Right lung (tissue), 5 donors: ENCODE measurements around the gene KIF26A. TPM values are rescaled to one million over a fixed set of nuclear protein-coding genes. Genes with fewer than 3 reads are reported as not detected.

Experiments
- DNase-seq, 2 donors: peaks; one replicate each; pipeline ENCODE4 v3.0.0-alpha.2; 2013
- polyA plus RNA-seq, 5 donors: library from polyadenylated mRNA; unstranded; fragments of 120-200 nt; gene quantifications; one replicate each; pipeline versions ENCODE4 v1.2.1 to v1.2.3, GENCODE V29; 2013; ENCODE audit warnings: inconsistent platforms in 1 of 5, low replicate concordance in 1 of 5; ENCODE audit not compliant: insufficient read length in 5 of 5, insufficient read depth in 1 of 5

KIF26A gene
- polyA plus RNA-seq, 5 donors = 10.5 to 29.6 (median 13.1) TPM

DNA sequence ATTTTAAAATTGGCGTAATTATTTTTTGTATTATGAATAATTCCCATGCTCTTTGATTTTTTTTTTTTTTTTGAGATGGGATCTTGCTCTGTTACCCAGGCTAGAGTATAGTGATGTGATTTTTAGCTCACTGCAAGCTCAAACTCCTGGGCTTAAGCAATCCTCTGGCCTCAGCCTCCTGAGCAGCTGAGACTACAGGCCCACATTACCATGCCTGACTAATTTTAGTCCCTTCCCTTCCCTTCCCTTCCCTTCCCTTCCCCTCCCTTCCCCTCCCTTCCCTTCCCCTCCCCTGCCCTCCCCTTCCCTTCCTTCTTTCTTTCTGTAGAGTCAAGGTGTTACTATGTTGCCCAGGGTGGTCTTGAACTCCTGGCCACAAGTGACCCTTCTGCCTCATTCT is 9.4 kb upstream of the KIF26A start:
- no peak for DNase-seq

GRCh38 chr14:104129556-104129955 is 8.8 kb upstream of the KIF26A start:
- no peak for DNase-seq

DNA sequence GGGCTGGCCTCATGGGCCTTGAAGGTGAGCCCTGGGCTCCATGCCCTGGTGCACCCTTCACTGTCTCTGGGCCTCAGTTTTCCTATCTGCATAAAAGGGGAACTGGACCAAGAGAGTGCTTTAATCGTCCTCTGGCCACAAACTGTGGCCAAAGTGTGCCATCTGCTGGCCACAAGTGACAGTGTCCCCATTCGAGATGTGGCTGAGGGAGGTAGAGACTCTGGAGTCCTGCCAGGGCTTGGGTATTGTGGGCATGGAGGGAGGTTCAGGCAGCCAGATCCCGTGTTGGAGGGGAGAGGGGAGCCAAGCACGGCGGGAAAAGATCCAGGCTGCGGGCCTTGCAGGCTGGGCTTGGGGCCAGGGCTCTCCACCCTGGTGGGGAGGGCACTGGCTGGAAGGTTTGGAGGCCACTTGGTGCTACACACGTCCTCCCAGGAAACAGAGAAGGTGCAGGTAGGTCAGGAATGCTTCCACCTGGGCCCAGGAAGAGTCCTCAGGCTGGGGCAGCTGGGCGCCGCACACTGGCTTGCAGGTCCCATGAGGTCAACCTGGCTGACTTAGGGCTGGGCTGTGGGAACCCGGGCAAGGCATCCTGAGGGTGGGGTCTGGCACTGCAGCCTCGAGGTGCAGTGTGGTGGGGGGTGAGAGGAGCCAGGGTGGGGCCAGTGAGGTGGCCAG is 7.3 kb upstream of the KIF26A start:
- DNase-seq = no peak

- no peak for DNase-seq
These were observed 6.2 kb upstream of the KIF26A start for GRCh38 chr14:104131968-104132732.

GRCh38 chr14:104132981-104133380 is 5.4 kb upstream of the KIF26A start:
- no peak for DNase-seq

DNA sequence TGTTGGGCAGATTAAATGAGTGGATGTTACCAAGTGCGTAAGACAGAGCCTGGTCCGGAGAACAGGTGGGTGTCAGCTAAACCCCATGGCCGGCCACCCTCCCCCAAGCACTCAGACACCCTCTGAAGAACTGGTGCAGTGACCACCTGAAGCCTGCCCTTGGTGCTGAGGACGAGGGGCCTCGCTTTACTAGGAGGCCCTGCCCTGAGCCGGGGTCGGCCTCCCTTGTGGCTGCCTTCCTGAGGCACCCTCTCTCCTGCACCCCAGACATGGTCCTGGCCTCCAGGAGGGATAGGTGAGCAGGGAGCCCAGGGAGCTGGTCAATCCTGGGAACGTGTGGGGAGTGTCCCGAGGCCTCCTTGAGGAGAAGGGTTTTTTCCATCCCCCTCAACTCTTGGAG is 4.9 kb upstream of the KIF26A start:
- no peak for DNase-seq

GRCh38 chr14:104134061-104134965 is 4.1 kb upstream of the KIF26A start:
- no peak for DNase-seq

- no peak for DNase-seq
These were observed 3.1 kb upstream of the KIF26A start for GRCh38 chr14:104135121-104135903.

GRCh38 chr14:104135904-104136471 is 2.4 kb upstream of the KIF26A start:
- no peak for DNase-seq

DNA sequence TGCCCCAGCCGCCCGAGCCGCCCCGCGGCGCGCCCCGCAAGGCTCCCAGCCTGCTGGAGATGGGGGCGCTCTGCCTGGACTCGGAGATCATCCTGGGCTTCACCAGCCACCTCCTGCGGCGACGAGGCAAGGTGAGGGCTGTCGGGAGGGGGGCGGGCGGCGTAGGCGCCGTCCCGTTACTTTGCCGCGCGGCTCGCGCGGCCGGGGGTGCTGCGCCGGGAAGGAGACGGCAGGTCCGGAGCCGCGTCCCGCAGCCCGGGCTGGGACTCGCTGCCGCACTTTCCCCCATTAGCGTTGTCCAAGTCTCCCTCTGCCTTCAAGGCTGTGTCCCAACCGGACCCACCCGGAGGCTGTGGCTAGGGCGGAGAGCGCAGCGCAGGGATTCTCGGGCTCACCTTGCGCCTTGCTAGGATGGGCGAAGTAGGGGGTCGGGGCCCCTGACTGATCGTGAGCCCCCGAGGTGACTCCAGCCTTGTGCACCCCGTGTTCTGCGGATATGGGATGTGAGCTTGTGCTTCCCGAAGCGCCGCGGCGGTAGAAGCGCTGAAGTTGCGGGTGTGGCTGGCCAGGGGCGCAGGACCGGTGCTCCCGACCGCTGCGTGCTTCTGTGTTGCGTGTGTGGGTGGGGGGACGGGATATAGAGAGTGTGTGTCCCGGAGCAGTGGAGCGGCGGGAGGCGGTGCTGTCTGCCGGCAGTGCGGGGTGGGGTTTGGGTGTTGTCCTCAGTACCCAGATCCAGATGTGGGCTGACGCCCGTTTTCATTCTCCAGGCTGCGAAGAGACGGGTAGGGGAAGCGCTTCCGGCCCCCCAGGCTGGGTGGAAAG is 1.7 kb upstream of the KIF26A start:
- no peak for DNase-seq

DNA sequence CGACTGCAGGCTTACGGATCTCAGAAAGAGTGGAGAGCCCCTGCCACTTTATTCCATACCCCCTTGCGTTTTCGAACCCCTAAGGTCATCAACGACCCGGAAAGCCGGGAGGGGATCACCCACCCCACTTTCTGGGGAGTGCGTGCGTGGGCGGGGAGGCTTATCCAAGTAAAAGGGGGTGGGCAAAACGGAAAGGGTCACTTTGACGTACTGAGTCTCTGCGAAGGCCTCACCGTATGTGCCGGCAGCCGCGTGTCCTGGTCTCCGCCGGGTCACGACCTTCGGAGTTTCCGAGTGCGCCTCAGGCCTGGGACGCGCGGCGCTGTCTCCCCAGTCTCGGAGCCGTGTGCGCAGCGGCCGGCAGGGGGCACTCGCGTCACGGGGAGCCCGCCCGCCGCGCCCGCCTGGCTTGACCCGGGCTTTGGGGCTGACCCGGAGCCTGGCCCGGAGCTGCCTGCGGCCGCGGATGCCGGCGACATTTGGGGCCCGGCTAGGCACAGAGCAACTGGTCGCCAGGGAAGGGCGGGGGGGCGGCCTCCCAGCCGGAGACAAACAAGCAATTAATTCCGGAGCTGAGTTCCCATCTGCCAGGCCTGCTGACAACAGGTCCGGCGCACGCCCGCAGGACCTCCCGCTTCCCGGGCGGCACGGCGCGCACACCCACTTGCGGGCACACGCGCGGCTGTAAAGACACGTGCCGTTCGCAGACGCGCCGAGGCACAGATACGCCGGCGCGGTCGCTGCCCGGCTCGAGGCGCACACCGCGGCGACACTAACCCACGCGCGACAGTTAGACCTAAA is 890 bp upstream of the KIF26A start:
- peak; percentile 63 to 69 for DNase-seq

- no peak for DNase-seq
These were observed 502 bp downstream of the KIF26A start for GRCh38 chr14:104138718-104139459.

DNA sequence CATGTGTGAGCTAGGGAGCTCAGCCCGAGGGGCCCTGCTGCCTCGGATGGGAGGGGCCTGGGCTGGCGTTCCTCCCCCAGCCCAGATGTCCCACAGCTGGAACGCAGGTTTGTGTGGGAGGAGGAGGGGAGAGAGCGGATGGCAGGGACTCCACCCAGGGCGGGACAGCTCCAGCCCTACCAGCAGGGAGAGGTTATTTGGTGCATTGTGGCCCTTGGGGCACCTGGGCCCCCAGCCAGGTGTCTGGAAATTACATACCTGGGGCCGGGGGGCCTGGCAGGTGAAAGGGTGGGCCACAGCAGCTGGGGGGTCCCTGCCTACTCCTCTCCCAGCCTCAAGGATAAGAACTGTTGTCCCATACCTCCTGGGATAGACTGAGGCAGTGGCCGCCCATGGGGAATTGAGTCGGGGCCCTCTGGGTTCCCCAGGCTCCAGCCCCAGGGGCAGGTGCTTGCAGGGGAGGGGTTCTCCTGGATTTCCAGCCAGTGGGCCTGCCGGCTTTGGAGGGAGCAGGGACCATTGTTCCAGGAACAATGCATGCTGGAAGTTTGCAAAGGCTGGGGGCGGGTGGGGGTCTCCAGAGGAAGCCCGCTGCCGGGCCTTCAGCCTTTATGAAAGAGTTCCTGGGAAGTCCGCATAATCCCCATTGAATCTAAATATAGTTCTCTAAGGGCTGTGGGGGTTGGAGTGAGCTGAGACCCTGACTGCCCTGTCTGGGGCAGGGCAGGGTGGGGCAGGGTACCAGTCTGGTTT is 1.2 kb downstream of the KIF26A start:
- no peak for DNase-seq

DNA sequence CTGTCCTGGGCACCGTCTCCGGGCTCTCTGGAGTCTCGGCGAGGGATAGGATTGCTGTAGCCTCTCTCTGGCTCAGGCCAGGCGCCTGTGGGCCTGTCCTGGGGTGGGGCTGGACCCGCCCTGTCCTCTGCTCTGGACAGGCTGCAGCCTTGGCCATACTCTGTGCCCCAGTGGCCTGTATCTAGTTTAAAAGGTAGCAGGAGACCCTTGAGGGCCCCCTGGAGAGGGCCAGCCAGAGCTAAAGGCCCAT is 1.8 kb downstream of the KIF26A start:
- DNase-seq = no peak

GRCh38 chr14:104140463-104141331 is 2.3 kb downstream of the KIF26A start:
- no peak for DNase-seq

DNA sequence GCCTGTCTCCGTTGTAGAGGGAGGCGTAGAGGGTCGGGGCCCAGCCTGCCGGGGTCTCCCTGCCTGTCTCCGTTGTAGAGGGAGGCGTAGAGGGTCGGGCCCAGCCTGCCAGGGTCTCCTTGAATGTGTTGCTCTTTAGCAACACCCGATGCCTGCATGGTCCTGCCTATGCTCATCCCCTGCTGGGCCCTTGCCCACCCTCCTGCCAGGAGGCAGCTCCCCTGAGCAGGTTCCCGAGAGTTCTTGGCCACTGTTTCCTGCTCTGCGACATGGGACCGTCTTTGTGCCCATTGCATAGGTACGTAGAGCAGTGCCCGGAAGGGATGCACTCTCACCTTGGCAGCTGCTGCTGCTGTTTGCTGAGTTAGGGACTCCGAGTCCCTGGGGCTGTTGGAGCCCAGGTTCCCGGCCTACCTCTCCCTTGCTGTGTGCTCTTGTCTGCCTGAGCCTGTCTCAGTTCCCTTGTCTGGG is 3.3 kb downstream of the KIF26A start:
- no peak for DNase-seq
